ENCODE data around the gene ITGA2B. TPM values are rescaled to one million over a fixed set of nuclear protein-coding genes. Genes with fewer than 3 reads are reported as not detected.

Gene ITGA2B
- total and polyA plus RNA-seq, 5 donors: 3.4 to 14.3 (median 7.5) TPM

- Histone ChIP-seq H3K4me3 (ENCODE audit: low read length) (no peak overlapping the region), H3K4me1 (ENCODE audit: control insufficient read depth, insufficient read depth, low read length) (peaks cover 10% of the 10 kb centered on the region), H3K9me3 (ENCODE audit: control insufficient read depth, low read length) (no peaks in the 10 kb centered on the region), H3K27ac (ENCODE audit: low read length) (no peak overlapping the region), H3K27me3 (ENCODE audit: control insufficient read depth, insufficient read depth) (no peaks in the 10 kb centered on the region)
- ATAC-seq (no peak), DNase-seq (peak in 1 of 3 donors; percentile 16)
- intact Hi-C loops (cut with DNase I): no loop called here
- WGBS: 90% methylated on average over 9 of the region's 9 CpGs
Observed at GRCh38 chr17:44358066-44358465, 31.4 kb downstream of the ITGA2B start.

DNA sequence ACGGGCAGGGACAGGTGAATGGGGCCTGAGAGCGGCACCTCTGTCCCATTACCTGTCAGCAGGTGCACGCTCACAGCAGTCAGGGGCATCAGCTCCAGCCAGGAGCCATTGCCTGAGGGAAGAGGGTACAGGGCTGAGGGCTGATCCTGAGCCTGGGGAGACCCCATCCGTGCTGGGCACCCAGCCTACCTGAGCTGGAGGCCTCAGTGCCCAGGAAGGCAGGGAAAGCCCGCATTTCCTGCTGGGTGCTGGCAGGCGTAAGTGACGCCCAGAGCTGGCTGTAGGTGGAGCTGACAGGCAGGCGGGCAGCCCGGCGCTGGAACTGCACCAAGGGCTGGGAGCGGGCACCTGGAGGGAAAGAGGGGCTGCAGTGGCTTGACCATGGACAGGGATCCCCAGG, 33.2 kb downstream of the ITGA2B start:
- ATAC-seq (no peak), DNase-seq (peak in 1 of 3 donors; percentile 48)
- Histone ChIP-seq H3K27me3 (ENCODE audit: control insufficient read depth, insufficient read depth) (no peaks in the 10 kb centered on the region), H3K9me3 (ENCODE audit: control insufficient read depth, low read length) (no peaks in the 10 kb centered on the region), H3K27ac (ENCODE audit: low read length) (no peak overlapping the region), H3K4me1 (ENCODE audit: control insufficient read depth, insufficient read depth, low read length) (peaks cover 4% of the 10 kb centered on the region), H3K4me3 (ENCODE audit: low read length) (no peak overlapping the region)
- intact Hi-C loops (cut with DNase I): no loop called here
- 87% methylated on average over 11 of the region's 11 CpGs for WGBS

DNA sequence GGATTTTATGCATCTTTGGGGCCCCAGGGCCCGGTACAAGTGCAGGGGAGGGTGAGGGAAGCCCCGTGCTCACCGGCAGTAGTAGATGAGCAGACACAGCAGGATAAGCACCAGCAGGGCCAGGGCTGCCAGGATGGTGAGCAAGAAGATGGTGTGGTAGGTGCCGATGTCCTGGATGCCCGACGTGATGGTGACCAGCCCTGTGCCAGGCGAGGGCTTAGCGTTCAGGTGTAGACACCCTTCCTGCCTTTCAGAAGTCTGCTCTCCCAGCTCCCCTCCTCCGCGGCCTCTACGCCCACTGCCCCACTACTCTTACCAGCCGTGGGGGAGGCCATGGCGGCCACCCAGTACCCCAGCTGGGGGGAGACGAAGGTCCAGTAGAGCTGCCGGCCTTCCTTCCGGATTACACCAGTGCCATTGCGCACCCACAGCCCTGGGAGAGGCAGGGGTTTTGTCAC, 33.8 kb downstream of the ITGA2B start:
- Histone ChIP-seq H3K27ac (ENCODE audit: low read length) (no peak overlapping the region), H3K27me3 (ENCODE audit: control insufficient read depth, insufficient read depth) (no peaks in the 10 kb centered on the region), H3K9me3 (ENCODE audit: control insufficient read depth, low read length) (no peaks in the 10 kb centered on the region), H3K4me1 (ENCODE audit: control insufficient read depth, insufficient read depth, low read length) (no peaks in the 10 kb centered on the region), H3K4me3 (ENCODE audit: low read length) (no peak overlapping the region)
- peak in 2 of 3 donors; percentile 53 to 57 for DNase-seq
- no peak for ATAC-seq
- intact Hi-C loops (cut with DNase I): no loop called here
- WGBS: 84% methylated on average over 17 of the region's 17 CpGs

GRCh38 chr17:44354582-44355561, 34.6 kb downstream of the ITGA2B start:
- Histone ChIP-seq H3K4me1 (ENCODE audit: control insufficient read depth, insufficient read depth, low read length) (no peaks in the 10 kb centered on the region), H3K9me3 (ENCODE audit: control insufficient read depth, low read length) (no peaks in the 10 kb centered on the region), H3K27me3 (ENCODE audit: control insufficient read depth, insufficient read depth) (no peaks in the 10 kb centered on the region), H3K4me3 (ENCODE audit: low read length) (peak overlapping the region; percentile 33), H3K27ac (ENCODE audit: low read length) (no peak overlapping the region)
- WGBS: 52% methylated on average over 77 of the region's 77 CpGs
- DNase-seq (peak; percentile 58 to 88 (median 86)), ATAC-seq (no peak)
- intact Hi-C loops (cut with DNase I): no loop called here

DNA sequence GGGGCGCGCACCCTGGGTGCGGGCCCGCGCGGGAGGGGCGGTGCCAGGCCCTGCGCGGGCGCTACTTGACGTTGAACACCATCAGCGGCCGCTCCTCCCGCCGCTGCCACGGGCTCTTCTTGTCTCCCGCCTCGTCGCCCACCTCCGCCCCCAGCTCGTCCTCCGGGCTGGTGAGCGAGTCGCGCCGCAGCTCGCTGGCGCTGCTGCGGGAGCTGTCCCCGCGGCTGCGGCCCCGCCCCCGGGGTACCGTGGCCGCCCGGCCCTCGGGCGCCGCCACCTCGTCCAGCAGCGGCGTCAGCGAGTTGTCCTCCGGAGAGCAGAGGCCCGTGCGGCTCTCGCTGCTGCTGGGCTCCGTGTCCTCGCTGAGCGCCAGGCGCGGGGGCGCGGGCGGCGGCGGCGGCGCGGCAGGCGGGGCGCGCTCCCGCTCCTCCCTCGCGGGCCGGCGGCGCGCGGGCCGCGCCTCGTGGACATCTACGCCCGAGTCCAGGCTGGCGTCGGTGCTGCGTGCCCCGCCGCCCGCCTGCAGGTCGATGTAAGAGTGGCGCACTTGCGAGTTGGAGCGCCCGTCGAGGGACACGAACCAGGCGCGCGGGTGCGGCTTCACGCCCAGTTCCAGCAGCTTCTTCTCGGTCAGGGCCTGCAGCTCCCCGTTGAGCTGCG, 35.6 kb downstream of the ITGA2B start:
- no peaks in the 10 kb centered on the region for H3K9me3 ChIP-seq (ENCODE audit: control insufficient read depth, low read length)
- intact Hi-C loops (cut with DNase I): no loop called here
- peak overlapping the region; percentile 33 for H3K4me3 ChIP-seq (ENCODE audit: low read length)
- H3K27ac ChIP-seq (ENCODE audit: low read length): no peak overlapping the region
- no peaks in the 10 kb centered on the region for H3K4me1 ChIP-seq (ENCODE audit: control insufficient read depth, insufficient read depth, low read length)
- no peaks in the 10 kb centered on the region for H3K27me3 ChIP-seq (ENCODE audit: control insufficient read depth, insufficient read depth)
- 27% methylated on average over 98 of the region's 98 CpGs for WGBS
- DNase-seq: peak; percentile 47 to 85 (median 82)
- ATAC-seq: peak in 1 of 2 donors; percentile 23

- H3K27ac ChIP-seq (ENCODE audit: low read length): no peak overlapping the region
- 49% methylated on average over 22 of the region's 22 CpGs for WGBS
- no peak for ATAC-seq
- peak overlapping the region; percentile 33 for H3K4me3 ChIP-seq (ENCODE audit: low read length)
- no peaks in the 10 kb centered on the region for H3K4me1 ChIP-seq (ENCODE audit: control insufficient read depth, insufficient read depth, low read length)
- intact Hi-C loops (cut with DNase I): no loop called here
- peak in 2 of 3 donors; percentile 50 to 69 for DNase-seq
- no peaks in the 10 kb centered on the region for H3K9me3 ChIP-seq (ENCODE audit: control insufficient read depth, low read length)
- H3K27me3 ChIP-seq (ENCODE audit: control insufficient read depth, insufficient read depth): no peaks in the 10 kb centered on the region
Observed at GRCh38 chr17:44352828-44353671, 36.4 kb downstream of the ITGA2B start.

- Histone ChIP-seq H3K4me1 (ENCODE audit: control insufficient read depth, insufficient read depth, low read length) (no peaks in the 10 kb centered on the region), H3K27ac (ENCODE audit: low read length) (no peak overlapping the region), H3K27me3 (ENCODE audit: control insufficient read depth, insufficient read depth) (no peaks in the 10 kb centered on the region), H3K4me3 (ENCODE audit: low read length) (no peak overlapping the region), H3K9me3 (ENCODE audit: control insufficient read depth, low read length) (no peaks in the 10 kb centered on the region)
- DNase-seq: peak in 2 of 3 donors; percentile 58 to 59
- no peak for ATAC-seq
- 79% methylated on average over 36 of the region's 36 CpGs for WGBS
- intact Hi-C loops (cut with DNase I): no loop called here
Observed at GRCh38 chr17:44351961-44352827, 37.3 kb downstream of the ITGA2B start.

DNA sequence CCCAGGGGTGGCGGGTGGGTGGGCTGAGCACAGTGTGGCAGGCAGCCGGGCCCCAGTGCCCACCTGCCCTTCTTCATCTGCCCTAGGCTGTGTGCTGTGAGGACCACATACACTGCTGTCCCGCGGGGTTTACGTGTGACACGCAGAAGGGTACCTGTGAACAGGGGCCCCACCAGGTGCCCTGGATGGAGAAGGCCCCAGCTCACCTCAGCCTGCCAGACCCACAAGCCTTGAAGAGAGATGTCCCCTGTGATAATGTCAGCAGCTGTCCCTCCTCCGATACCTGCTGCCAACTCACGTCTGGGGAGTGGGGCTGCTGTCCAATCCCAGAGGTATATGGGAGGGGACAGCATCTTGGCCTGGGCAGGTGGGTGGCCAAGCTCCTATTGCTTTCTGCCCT, 38.0 kb downstream of the ITGA2B start:
- DNase-seq (peak in 2 of 3 donors; percentile 44 to 55), ATAC-seq (no peak)
- H3K9me3 ChIP-seq (ENCODE audit: control insufficient read depth, low read length): no peaks in the 10 kb centered on the region
- H3K4me3 ChIP-seq (ENCODE audit: low read length): no peak overlapping the region
- H3K27ac ChIP-seq (ENCODE audit: low read length): no peak overlapping the region
- no peaks in the 10 kb centered on the region for H3K4me1 ChIP-seq (ENCODE audit: control insufficient read depth, insufficient read depth, low read length)
- H3K27me3 ChIP-seq (ENCODE audit: control insufficient read depth, insufficient read depth): no peaks in the 10 kb centered on the region
- 91% methylated on average over 8 of the region's 8 CpGs for WGBS
- intact Hi-C loops (cut with DNase I): no loop called here

DNA sequence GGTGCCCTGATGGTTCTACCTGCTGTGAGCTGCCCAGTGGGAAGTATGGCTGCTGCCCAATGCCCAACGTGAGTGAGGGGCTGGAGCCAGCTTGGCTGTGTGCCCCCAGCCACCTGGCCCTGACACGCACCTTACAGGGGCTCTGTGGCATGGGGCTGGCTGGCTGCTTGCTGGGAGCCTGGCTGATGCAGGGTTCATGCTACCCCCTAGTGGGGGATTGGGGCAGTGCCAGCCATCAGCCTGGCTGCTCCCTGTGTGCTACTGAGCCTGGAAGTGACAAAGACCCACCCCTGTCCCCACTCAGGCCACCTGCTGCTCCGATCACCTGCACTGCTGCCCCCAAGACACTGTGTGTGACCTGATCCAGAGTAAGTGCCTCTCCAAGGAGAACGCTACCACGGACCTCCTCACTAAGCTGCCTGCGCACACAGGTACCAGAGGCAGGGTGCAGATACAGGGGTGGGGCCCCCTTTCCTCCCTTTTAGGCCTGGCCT, 38.7 kb downstream of the ITGA2B start:
- peak; percentile 37 to 57 for ATAC-seq
- intact Hi-C loops (cut with DNase I): no loop called here
- Histone ChIP-seq H3K9me3 (ENCODE audit: control insufficient read depth, low read length) (no peaks in the 10 kb centered on the region), H3K4me3 (ENCODE audit: low read length) (no peak overlapping the region), H3K27me3 (ENCODE audit: control insufficient read depth, insufficient read depth) (no peaks in the 10 kb centered on the region), H3K4me1 (ENCODE audit: control insufficient read depth, insufficient read depth, low read length) (no peaks in the 10 kb centered on the region), H3K27ac (ENCODE audit: low read length) (no peak overlapping the region)
- DNase-seq: peak; percentile 68 to 87 (median 85)
- WGBS: 65% methylated on average over 6 of the region's 6 CpGs
